ENCODE measurements around the gene GLRB.

GLRB gene

GRCh38 chr4:157128395-157128794, 52.4 kb downstream of the GLRB start:
- Histone ChIP-seq H3K79me2 (ENCODE audit: insufficient read depth, low read length) (no peaks in the 10 kb centered on the region), H3F3A (ENCODE audit: insufficient read depth) (no peaks in the 10 kb centered on the region), H4K20me1 (ENCODE audit: low read depth, low read length) (no peaks in the 10 kb centered on the region), H3K9me2 (replicated peaks; ENCODE audit: insufficient read depth, low read length) (no peaks in the 10 kb centered on the region), H3K4me2 (ENCODE audit: low read depth, low read length, poor library complexity, severe bottlenecking) (no peak overlapping the region), H3K27me3 (ENCODE audit: low read length) (no peaks in the 10 kb centered on the region), H3K9me3 (ENCODE audit: insufficient read depth, low read length) (0 out of 2 replicates have a peak, but pooled peaks cover 3% of the 10 kb centered on the region), H3K36me3 (ENCODE audit: low read length) (no peaks in the 10 kb centered on the region), H3K9ac (ENCODE audit: low read length) (no peak overlapping the region), H2AFZ (ENCODE audit: low read depth, low read length, severe bottlenecking) (no peak overlapping the region), H3K4me3 (ENCODE audit: insufficient read depth, low read length, poor library complexity, severe bottlenecking) (no peak overlapping the region), H3K27ac (ENCODE audit: low read depth, low read length) (no peak overlapping the region)
- TF ChIP-seq EZH2phosphoT487 (conservative IDR thresholded peaks at IDR 0.05; ENCODE audit: low read length) (no peak), CTCF (IDR thresholded peaks at IDR 0.05; ENCODE audit: insufficient read depth, low read length, poor library complexity, severe bottlenecking) (no peak)

- Histone ChIP-seq H3F3A (ENCODE audit: insufficient read depth) (no peaks in the 10 kb centered on the region), H3K9me2 (replicated peaks; ENCODE audit: insufficient read depth, low read length) (no peaks in the 10 kb centered on the region), H3K27me3 (ENCODE audit: low read length) (no peaks in the 10 kb centered on the region), H4K20me1 (ENCODE audit: low read depth, low read length) (no peaks in the 10 kb centered on the region), H3K9me3 (ENCODE audit: insufficient read depth, low read length) (no peaks in the 10 kb centered on the region), H3K79me2 (ENCODE audit: insufficient read depth, low read length) (no peaks in the 10 kb centered on the region), H3K4me3 (ENCODE audit: insufficient read depth, low read length, poor library complexity, severe bottlenecking) (no peak overlapping the region), H3K27ac (ENCODE audit: low read depth, low read length) (no peak overlapping the region), H2AFZ (ENCODE audit: low read depth, low read length, severe bottlenecking) (no peak overlapping the region), H3K4me2 (ENCODE audit: low read depth, low read length, poor library complexity, severe bottlenecking) (no peak overlapping the region), H3K36me3 (ENCODE audit: low read length) (no peaks in the 10 kb centered on the region), H3K9ac (ENCODE audit: low read length) (no peak overlapping the region)
- no peak for TF ChIP-seq EZH2phosphoT487 (conservative IDR thresholded peaks at IDR 0.05; ENCODE audit: low read length)
- no peak for TF ChIP-seq CTCF (IDR thresholded peaks at IDR 0.05; ENCODE audit: insufficient read depth, low read length, poor library complexity, severe bottlenecking)
Measured at GRCh38 chr4:157141976-157142375, 66.0 kb downstream of the GLRB start.

GRCh38 chr4:157143369-157143768, 67.4 kb downstream of the GLRB start:
- no peak for TF ChIP-seq EZH2phosphoT487 (conservative IDR thresholded peaks at IDR 0.05; ENCODE audit: low read length)
- no peak overlapping the region for H3K27ac ChIP-seq (ENCODE audit: low read depth, low read length)
- no peaks in the 10 kb centered on the region for H3K9me2 ChIP-seq (replicated peaks; ENCODE audit: insufficient read depth, low read length)
- H3K9me3 ChIP-seq (ENCODE audit: insufficient read depth, low read length) = no peaks in the 10 kb centered on the region
- H3K36me3 ChIP-seq (ENCODE audit: low read length) = no peaks in the 10 kb centered on the region
- H3K4me3 ChIP-seq (ENCODE audit: insufficient read depth, low read length, poor library complexity, severe bottlenecking) = no peak overlapping the region
- H3K9ac ChIP-seq (ENCODE audit: low read length) = no peak overlapping the region
- H2AFZ ChIP-seq (ENCODE audit: low read depth, low read length, severe bottlenecking) = no peak overlapping the region
- no peaks in the 10 kb centered on the region for H4K20me1 ChIP-seq (ENCODE audit: low read depth, low read length)
- H3F3A ChIP-seq (ENCODE audit: insufficient read depth) = no peaks in the 10 kb centered on the region
- H3K27me3 ChIP-seq (ENCODE audit: low read length) = no peaks in the 10 kb centered on the region
- no peaks in the 10 kb centered on the region for H3K79me2 ChIP-seq (ENCODE audit: insufficient read depth, low read length)
- H3K4me2 ChIP-seq (ENCODE audit: low read depth, low read length, poor library complexity, severe bottlenecking) = no peak overlapping the region

- Histone ChIP-seq H3K27ac (ENCODE audit: low read depth, low read length) (no peak overlapping the region), H3F3A (ENCODE audit: insufficient read depth) (no peaks in the 10 kb centered on the region), H3K36me3 (ENCODE audit: low read length) (no peaks in the 10 kb centered on the region), H3K9me3 (ENCODE audit: insufficient read depth, low read length) (no peaks in the 10 kb centered on the region), H2AFZ (ENCODE audit: low read depth, low read length, severe bottlenecking) (no peak overlapping the region), H3K4me3 (ENCODE audit: insufficient read depth, low read length, poor library complexity, severe bottlenecking) (no peak overlapping the region), H3K4me2 (ENCODE audit: low read depth, low read length, poor library complexity, severe bottlenecking) (no peak overlapping the region), H3K27me3 (ENCODE audit: low read length) (no peaks in the 10 kb centered on the region), H3K9me2 (replicated peaks; ENCODE audit: insufficient read depth, low read length) (no peaks in the 10 kb centered on the region), H3K9ac (ENCODE audit: low read length) (no peak overlapping the region), H4K20me1 (ENCODE audit: low read depth, low read length) (no peaks in the 10 kb centered on the region), H3K79me2 (ENCODE audit: insufficient read depth, low read length) (no peaks in the 10 kb centered on the region)
- no peak for TF ChIP-seq EZH2phosphoT487 (conservative IDR thresholded peaks at IDR 0.05; ENCODE audit: low read length)
- TF ChIP-seq CTCF (IDR thresholded peaks at IDR 0.05; ENCODE audit: insufficient read depth, low read length, poor library complexity, severe bottlenecking) = no peak
Measured at GRCh38 chr4:157151711-157152110, 75.8 kb downstream of the GLRB start.
